Measurements from ENCODE around the gene P4HA1. TPM values are rescaled to one million over a fixed set of nuclear protein-coding genes. Genes with fewer than 3 reads are reported as not detected.
"Not testable (repeated sequence)": the region's sequence is repeated elsewhere in the genome, so short reads cannot be mapped to it uniquely, and the experiment has no call there.

Gene P4HA1
- total RNA-seq, 2 donors from 2014 or later, result 16.2 to 26.8 TPM

DNA sequence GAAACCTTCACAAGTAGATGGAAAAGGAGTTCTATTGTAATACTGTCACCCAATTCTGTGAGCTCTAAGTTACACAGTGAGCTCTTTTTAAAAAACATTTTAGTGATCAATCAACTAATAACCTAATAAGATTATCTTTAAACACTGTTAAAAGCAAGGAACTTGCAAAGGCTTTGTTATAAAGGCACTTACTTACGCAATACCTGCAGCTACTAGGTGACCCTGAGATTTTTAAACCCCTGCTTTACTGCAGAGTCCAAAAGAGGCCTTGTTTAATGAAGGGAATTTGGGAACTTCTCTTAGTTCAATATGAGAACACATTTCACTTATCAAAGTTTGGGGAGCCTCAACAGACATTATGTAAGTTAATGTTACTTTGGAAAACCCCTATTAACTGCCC, 53.3 kb downstream of the P4HA1 start:
- Histone ChIP-seq H3K4me3 (no peak overlapping the region), H3K9me3 (no peaks in the 10 kb centered on the region), H3K4me1 (replicated peaks) (no peaks in the 10 kb centered on the region), H3K27ac (no peak overlapping the region), H3K27me3 (replicated peaks; ENCODE audit: insufficient read depth) (no peaks in the 10 kb centered on the region), H3K36me3 (no peaks in the 10 kb centered on the region)
- no peak for TF ChIP-seq POLR2AphosphoS5 (IDR thresholded peaks at IDR 0.05)
- no peak for TF ChIP-seq POLR2A (IDR thresholded peaks at IDR 0.05)
- no peak for TF ChIP-seq CTCF (IDR thresholded peaks at IDR 0.05)
- intact Hi-C loops (cut with DNase I), result no loop called here
- WGBS, result 92% methylated on average over 1 of the region's 1 CpG
- DNase-seq (ENCODE audit: low spot score), result no peak

DNA sequence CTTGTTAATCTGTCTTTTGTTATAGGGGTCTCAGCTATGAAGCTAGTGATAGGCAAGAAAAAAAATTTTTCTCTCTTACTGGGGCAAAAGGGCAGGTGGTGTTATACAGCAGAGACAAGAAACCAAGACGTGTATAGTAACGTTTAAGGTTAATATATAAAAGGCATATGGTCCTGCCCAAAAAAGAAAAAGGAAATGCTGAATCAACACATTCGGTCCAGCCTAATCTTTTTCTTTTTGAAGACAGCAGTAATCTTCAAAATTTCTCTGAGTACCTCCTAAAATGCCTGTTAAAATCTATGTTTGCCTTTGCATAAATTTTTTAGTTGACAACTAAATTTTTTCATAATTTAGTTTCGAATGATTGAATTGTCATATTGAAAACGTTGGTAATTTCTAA, 54.5 kb downstream of the P4HA1 start:
- no peaks in the 10 kb centered on the region for H3K9me3 ChIP-seq
- H3K36me3 ChIP-seq, result no peaks in the 10 kb centered on the region
- 93% methylated on average over 5 of the region's 5 CpGs for WGBS
- no peaks in the 10 kb centered on the region for H3K27me3 ChIP-seq (replicated peaks; ENCODE audit: insufficient read depth)
- no peak overlapping the region for H3K27ac ChIP-seq
- intact Hi-C loops (cut with DNase I), result no loop called here
- no peaks in the 10 kb centered on the region for H3K4me1 ChIP-seq (replicated peaks)
- no peak for DNase-seq (ENCODE audit: low spot score)
- TF ChIP-seq POLR2A (IDR thresholded peaks at IDR 0.05) (no peak), CTCF (IDR thresholded peaks at IDR 0.05) (no peak), POLR2AphosphoS5 (IDR thresholded peaks at IDR 0.05) (no peak)
- H3K4me3 ChIP-seq, result no peak overlapping the region

- intact Hi-C loops (cut with DNase I), result no loop called here
- Histone ChIP-seq H3K36me3 (no peaks in the 10 kb centered on the region), H3K9me3 (no peaks in the 10 kb centered on the region), H3K4me1 (replicated peaks) (no peaks in the 10 kb centered on the region), H3K27ac (no peak overlapping the region), H3K27me3 (replicated peaks; ENCODE audit: insufficient read depth) (no peaks in the 10 kb centered on the region), H3K4me3 (no peak overlapping the region)
- WGBS, result 83% methylated on average over 3 of the region's 3 CpGs
- TF ChIP-seq POLR2A (IDR thresholded peaks at IDR 0.05) (no peak), POLR2AphosphoS5 (IDR thresholded peaks at IDR 0.05) (no peak), CTCF (IDR thresholded peaks at IDR 0.05) (no peak)
- DNase-seq (ENCODE audit: low spot score), result no peak
Observed at GRCh38 chr10:73039635-73040034, 57.0 kb downstream of the P4HA1 start.

DNA sequence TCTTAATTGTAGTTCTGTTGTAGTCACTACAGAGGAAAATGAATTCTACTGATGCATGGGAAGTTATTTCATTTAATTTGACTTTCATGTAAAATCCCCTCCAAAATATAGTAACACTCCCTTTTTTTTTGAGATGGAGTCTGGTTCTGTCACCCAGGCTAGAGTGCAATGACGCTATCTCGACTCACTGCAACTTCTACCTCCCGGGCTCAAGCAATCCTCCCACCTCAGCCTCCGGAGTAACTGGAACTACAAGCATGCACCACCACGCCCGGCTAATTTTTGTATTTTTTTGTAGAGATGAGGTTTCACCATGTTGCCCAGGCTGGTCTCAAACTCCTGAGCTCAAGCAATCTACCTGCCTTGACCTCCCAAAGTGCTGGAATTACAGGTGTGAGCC, 60.4 kb downstream of the P4HA1 start:
- H3K36me3 ChIP-seq; H3K27me3 ChIP-seq (replicated peaks; ENCODE audit: insufficient read depth); intact Hi-C loops (cut with DNase I); H3K27ac ChIP-seq; H3K4me1 ChIP-seq (replicated peaks); H3K9me3 ChIP-seq; DNase-seq (ENCODE audit: low spot score); H3K4me3 ChIP-seq: not testable (repeated sequence)
- WGBS, result 93% methylated on average over 6 of the region's 6 CpGs

GRCh38 chr10:73032536-73032935, 64.1 kb downstream of the P4HA1 start:
- intact Hi-C loops (cut with DNase I), result no loop called here
- H3K9me3 ChIP-seq, result no peaks in the 10 kb centered on the region
- H3K36me3 ChIP-seq, result no peaks in the 10 kb centered on the region
- no peaks in the 10 kb centered on the region for H3K4me1 ChIP-seq (replicated peaks)
- no peaks in the 10 kb centered on the region for H3K27me3 ChIP-seq (replicated peaks; ENCODE audit: insufficient read depth)
- DNase-seq (ENCODE audit: low spot score), result no peak
- no peak overlapping the region for H3K4me3 ChIP-seq
- no peak overlapping the region for H3K27ac ChIP-seq
- no peak for TF ChIP-seq POLR2AphosphoS5 (IDR thresholded peaks at IDR 0.05)
- TF ChIP-seq CTCF (IDR thresholded peaks at IDR 0.05), result no peak
- TF ChIP-seq POLR2A (IDR thresholded peaks at IDR 0.05), result no peak
- 92% methylated on average over 6 of the region's 6 CpGs for WGBS

DNA sequence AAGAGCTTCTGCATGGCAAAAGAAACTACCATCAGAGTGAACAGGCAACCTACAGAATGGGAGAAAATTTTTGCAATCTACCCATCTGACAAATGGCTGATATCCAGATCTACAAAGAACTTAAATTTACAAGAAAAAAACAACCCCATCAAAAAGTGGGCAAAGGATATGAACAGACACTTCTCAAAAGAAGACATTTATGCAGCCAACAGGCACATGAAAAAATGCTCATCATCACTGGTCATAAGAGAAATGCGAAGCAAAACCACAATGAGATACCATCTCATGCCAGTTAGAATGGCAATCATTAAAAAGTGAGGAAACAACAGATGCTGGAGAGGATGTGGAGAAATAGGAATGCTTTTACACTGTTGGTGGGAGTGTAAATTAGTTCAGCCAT, 70.0 kb downstream of the P4HA1 start:
- H3K9me3 ChIP-seq; intact Hi-C loops (cut with DNase I); H3K27ac ChIP-seq; H3K4me1 ChIP-seq (replicated peaks); DNase-seq (ENCODE audit: low spot score); H3K27me3 ChIP-seq (replicated peaks; ENCODE audit: insufficient read depth); H3K4me3 ChIP-seq; H3K36me3 ChIP-seq: not testable (repeated sequence)
- WGBS, result 92% methylated on average over 1 of the region's 1 CpG

GRCh38 chr10:73023455-73024070, 73.1 kb downstream of the P4HA1 start:
- H3K27ac ChIP-seq; H3K4me1 ChIP-seq (replicated peaks); H3K4me3 ChIP-seq; DNase-seq (ENCODE audit: low spot score); H3K9me3 ChIP-seq; intact Hi-C loops (cut with DNase I); H3K36me3 ChIP-seq; H3K27me3 ChIP-seq (replicated peaks; ENCODE audit: insufficient read depth): not testable (repeated sequence)
- 97% methylated on average over 7 of the region's 7 CpGs for WGBS

DNA sequence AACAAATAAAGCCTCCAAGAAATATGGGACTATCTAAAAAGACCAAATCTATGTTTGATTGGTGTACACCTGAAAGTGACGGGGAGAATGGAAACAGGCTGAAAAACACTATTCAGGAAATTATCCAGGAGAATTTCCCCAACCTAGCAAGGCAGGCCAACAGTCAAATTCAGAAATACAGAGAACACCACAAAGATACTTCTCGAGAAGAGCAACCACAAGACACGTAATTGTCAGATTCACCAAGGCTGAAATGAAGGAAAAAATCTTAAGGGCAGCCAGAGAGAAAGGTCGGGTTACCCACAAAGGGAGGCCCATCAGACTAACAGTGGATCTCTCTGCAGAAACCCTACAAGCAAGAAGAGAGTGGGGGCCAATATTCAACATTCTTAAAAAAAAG, 73.7 kb downstream of the P4HA1 start:
- H3K36me3 ChIP-seq; H3K27me3 ChIP-seq (replicated peaks; ENCODE audit: insufficient read depth); intact Hi-C loops (cut with DNase I); DNase-seq (ENCODE audit: low spot score); H3K9me3 ChIP-seq; H3K27ac ChIP-seq; H3K4me1 ChIP-seq (replicated peaks); H3K4me3 ChIP-seq: not testable (repeated sequence)
- WGBS, result 95% methylated on average over 4 of the region's 4 CpGs

All from prostate gland (tissue), 2 donors.